DND-41 (cell line): Measurements from ENCODE around the gene BRAT1.

Experiments
- ATAC-seq: fragments of 200-7000 bp; cut with Tn5 transposase; 3 replicates; pipeline ENCODE4 v1.9.1; 2021; ENCODE audit warnings: low read depth; ENCODE audit not compliant: insufficient read depth
- DNase-seq: peaks from one replicate; pipeline ENCODE4 v3.0.0-alpha.2; 2020
- H2AFZ ChIP-seq: 2 replicates; pipeline ENCODE4 v1.6.0; 2012; ENCODE audit warnings: low read depth, low read length
- H3K27ac ChIP-seq: 2 replicates; pipeline ENCODE4 v1.5.1; 2012; ENCODE audit warnings: low read length, inconsistent platforms
- H3K27me3 ChIP-seq: fragments of 200-600 bp; sonication (generic); 2 replicates; pipeline ENCODE4 v1.6.0; 2012; ENCODE audit warnings: low read length, mild to moderate bottlenecking, inconsistent platforms; ENCODE audit not compliant: insufficient read depth, poor library complexity
- H3K36me3 ChIP-seq: 2 replicates; pipeline ENCODE4 v1.5.1; 2012; ENCODE audit warnings: low read length, inconsistent platforms; ENCODE audit not compliant: insufficient read depth
- H3K4me1 ChIP-seq: 2 replicates; pipeline ENCODE4 v1.5.1; 2012; ENCODE audit warnings: mild to moderate bottlenecking, low read length; ENCODE audit not compliant: insufficient read depth
- H3K4me2 ChIP-seq: 2 replicates; pipeline ENCODE4 v1.6.0; 2012; ENCODE audit warnings: mild to moderate bottlenecking, moderate library complexity, low read length, inconsistent platforms; ENCODE audit not compliant: insufficient read depth
- H3K4me3 ChIP-seq, 2 experiments: fragments of 200-600 bp in 1 of 2; shearing (Covaris generic) in 1 of 2; 2 replicates each; pipeline ENCODE4 v1.5.1; 2012 to 2016; ENCODE audit warnings: inconsistent platforms in 2 of 2, low read length in 2 of 2, mild to moderate bottlenecking in 2 of 2, low read depth in 1 of 2, moderate library complexity in 1 of 2
- H3K79me2 ChIP-seq: 2 replicates; pipeline ENCODE4 v1.6.0; 2012; ENCODE audit warnings: low read length, inconsistent platforms; ENCODE audit not compliant: insufficient read depth
- H3K9ac ChIP-seq: 2 replicates; pipeline ENCODE4 v1.6.0; 2012; ENCODE audit warnings: low read depth, mild to moderate bottlenecking, inconsistent platforms, low read length, moderate library complexity
- H3K9me3 ChIP-seq: 2 replicates; pipeline ENCODE4 v1.5.1; 2012; ENCODE audit warnings: low read length, moderate library complexity, mild to moderate bottlenecking, inconsistent platforms; ENCODE audit not compliant: insufficient read depth, severe bottlenecking
- H4K20me1 ChIP-seq: 2 replicates; pipeline ENCODE4 v1.6.0; 2012; ENCODE audit warnings: low read length; ENCODE audit not compliant: insufficient read depth
- CTCF ChIP-seq: IDR thresholded peaks from 2 replicates; pipeline ENCODE4 v1.5.1; 2012; ENCODE audit warnings: borderline replicate concordance, low read length, moderate library complexity, mild to moderate bottlenecking; ENCODE audit not compliant: poor library complexity, severe bottlenecking; ENCODE audit errors: extremely low read depth
- EZH2 ChIP-seq: IDR thresholded peaks from 3 replicates; pipeline ENCODE4 v1.6.1; 2012; ENCODE audit warnings: borderline replicate concordance, low read depth, mild to moderate bottlenecking, moderate library complexity, low read length, inconsistent platforms; ENCODE audit not compliant: severe bottlenecking

Gene BRAT1

GRCh38 chr7:2587134-2587533, 31.8 kb upstream of the BRAT1 start:
- TF ChIP-seq CTCF (no peak), EZH2 (no peak)
- Histone ChIP-seq H3K27me3 (no peaks in the 10 kb centered on the region), H3K9me3 (no peaks in the 10 kb centered on the region), H3K4me1 (no peaks in the 10 kb centered on the region), H3K4me2 (no peak overlapping the region), H3K36me3 (peaks cover 4% of the 10 kb centered on the region; the same call in 1 of the 2 replicates), H3K4me3 (no peak overlapping the region), H2AFZ (no peak overlapping the region), H3K27ac (no peak overlapping the region), H3K79me2 (no peaks in the 10 kb centered on the region), H4K20me1 (no peaks in the 10 kb centered on the region), H3K9ac (no peak overlapping the region)
- DNase-seq (no peak), ATAC-seq (no peak)

GRCh38 chr7:2586326-2587020, 31.1 kb upstream of the BRAT1 start:
- Histone ChIP-seq H3K79me2 (no peaks in the 10 kb centered on the region), H3K4me1 (no peaks in the 10 kb centered on the region), H4K20me1 (no peaks in the 10 kb centered on the region), H3K36me3 (peaks cover 4% of the 10 kb centered on the region; the same call in 1 of the 2 replicates), H3K27me3 (no peaks in the 10 kb centered on the region), H3K9ac (no peak overlapping the region), H2AFZ (no peak overlapping the region), H3K4me2 (no peak overlapping the region), H3K27ac (no peak overlapping the region), H3K4me3 (no peak overlapping the region), H3K9me3 (no peaks in the 10 kb centered on the region)
- no peak for ATAC-seq
- DNase-seq: no peak
- TF ChIP-seq CTCF (no peak), EZH2 (no peak)

GRCh38 chr7:2585446-2585845, 30.1 kb upstream of the BRAT1 start:
- no peak for TF ChIP-seq CTCF
- no peak for TF ChIP-seq EZH2
- H2AFZ ChIP-seq: no peak overlapping the region
- no peak overlapping the region for H3K4me2 ChIP-seq
- H3K79me2 ChIP-seq: no peaks in the 10 kb centered on the region
- H3K27ac ChIP-seq: no peak overlapping the region
- H3K36me3 ChIP-seq: peaks cover 4% of the 10 kb centered on the region; the same call in 1 of the 2 replicates
- no peak for ATAC-seq
- H4K20me1 ChIP-seq: no peaks in the 10 kb centered on the region
- no peak overlapping the region for H3K9ac ChIP-seq
- no peaks in the 10 kb centered on the region for H3K9me3 ChIP-seq
- no peak for DNase-seq
- H3K4me1 ChIP-seq: no peaks in the 10 kb centered on the region
- H3K4me3 ChIP-seq: no peak overlapping the region
- H3K27me3 ChIP-seq: no peaks in the 10 kb centered on the region
